Large intestine (tissue), 12 donors: ENCODE measurements around the gene PHF10. TPM values are rescaled to one million over a fixed set of nuclear protein-coding genes. Genes with fewer than 3 reads are reported as not detected.
A peak's percentile ranks its signal among the peaks of the same experiment; 100 is the strongest.
"Not testable (repeated sequence)": the region's sequence is repeated elsewhere in the genome, so short reads cannot be mapped to it uniquely, and the experiment has no call there.

ENCODE experiments used
- DNase-seq, 2 donors: peaks; one replicate each; pipeline versions ENCODE4 v3.0.0 to v3.0.0-alpha.2; 2013
- H3K27ac ChIP-seq: one replicate; pipeline ENCODE4 v1.5.1; 2013; ENCODE audit warnings: low read length
- H3K27me3 ChIP-seq: 2 replicates; pipeline ENCODE4 v1.6.1; 2013; ENCODE audit warnings: low read length; ENCODE audit not compliant: control insufficient read depth, insufficient read depth
- H3K36me3 ChIP-seq: 2 replicates; pipeline ENCODE4 v1.6.1; 2013; ENCODE audit warnings: low read length; ENCODE audit not compliant: control insufficient read depth, insufficient read depth
- H3K4me1 ChIP-seq: one replicate; pipeline ENCODE4 v1.6.1; 2013; ENCODE audit warnings: low read length; ENCODE audit not compliant: control insufficient read depth, insufficient read depth
- H3K4me3 ChIP-seq: one replicate; pipeline ENCODE4 v1.5.1; 2013; ENCODE audit warnings: low read length
- H3K9me3 ChIP-seq: one replicate; pipeline ENCODE4 v1.6.1; 2013; ENCODE audit warnings: mild to moderate bottlenecking, low read depth, low read length, moderate library complexity; ENCODE audit not compliant: control insufficient read depth
- WGBS: methylation state at CpG from one replicate; pipeline ENCODE4 v1.1.5; 2013; ENCODE audit warnings: low lambda C conversion rate; ENCODE audit not compliant: insufficient coverage; 5-methylcytosine and 5-hydroxymethylcytosine counted together
- long read RNA-seq, 11 donors: transcript quantifications; one replicate each; lab custom pipeline, GENCODE V29; 2026
- polyA plus RNA-seq: library from polyadenylated mRNA; unstranded; fragments of 120-200 nt; gene quantifications from one replicate; pipeline ENCODE4 v1.2.1, GENCODE V29; 2013

Gene PHF10
- 85.1 TPM for polyA plus RNA-seq
- long read RNA-seq, donor 1, full-length matches to known transcripts = 9 of 9 reads
- long read RNA-seq, donor 1, partial matches to known transcripts = 0 of 9 reads
- long read RNA-seq, donor 1, other reads (novel, unspliced or antisense) = 0 of 9 reads
- long read RNA-seq, donor 2, full-length matches to known transcripts = 21 of 21 reads
- long read RNA-seq, donor 2, partial matches to known transcripts = 0 of 21 reads
- long read RNA-seq, donor 2, other reads (novel, unspliced or antisense) = 0 of 21 reads
- long read RNA-seq, donor 3, full-length matches to known transcripts = 22 of 27 reads
- long read RNA-seq, donor 3, partial matches to known transcripts = 5 of 27 reads
- long read RNA-seq, donor 3, other reads (novel, unspliced or antisense) = 0 of 27 reads
- long read RNA-seq, donor 4, full-length matches to known transcripts = 2 of 2 reads
- long read RNA-seq, donor 4, partial matches to known transcripts = 0 of 2 reads
- long read RNA-seq, donor 4, other reads (novel, unspliced or antisense) = 0 of 2 reads
- long read RNA-seq, donor 5, full-length matches to known transcripts = 8 of 8 reads
- long read RNA-seq, donor 5, partial matches to known transcripts = 0 of 8 reads
- long read RNA-seq, donor 5, other reads (novel, unspliced or antisense) = 0 of 8 reads
- long read RNA-seq, donor 6, full-length matches to known transcripts = 19 of 25 reads
- long read RNA-seq, donor 6, partial matches to known transcripts = 6 of 25 reads
- long read RNA-seq, donor 6, other reads (novel, unspliced or antisense) = 0 of 25 reads
- long read RNA-seq, donor 7, full-length matches to known transcripts = 4 of 4 reads
- long read RNA-seq, donor 7, partial matches to known transcripts = 0 of 4 reads
- long read RNA-seq, donor 7, other reads (novel, unspliced or antisense) = 0 of 4 reads
- long read RNA-seq, donor 8, full-length matches to known transcripts = 12 of 19 reads
- long read RNA-seq, donor 8, partial matches to known transcripts = 7 of 19 reads
- long read RNA-seq, donor 8, other reads (novel, unspliced or antisense) = 0 of 19 reads
- long read RNA-seq, donor 9, full-length matches to known transcripts = 11 of 11 reads
- long read RNA-seq, donor 9, partial matches to known transcripts = 0 of 11 reads
- long read RNA-seq, donor 9, other reads (novel, unspliced or antisense) = 0 of 11 reads
- long read RNA-seq, donor 10, full-length matches to known transcripts = 19 of 19 reads
- long read RNA-seq, donor 10, partial matches to known transcripts = 0 of 19 reads
- long read RNA-seq, donor 10, other reads (novel, unspliced or antisense) = 0 of 19 reads
- long read RNA-seq, donor 11, full-length matches to known transcripts = 9 of 9 reads
- long read RNA-seq, donor 11, partial matches to known transcripts = 0 of 9 reads
- long read RNA-seq, donor 11, other reads (novel, unspliced or antisense) = 0 of 9 reads

DNA sequence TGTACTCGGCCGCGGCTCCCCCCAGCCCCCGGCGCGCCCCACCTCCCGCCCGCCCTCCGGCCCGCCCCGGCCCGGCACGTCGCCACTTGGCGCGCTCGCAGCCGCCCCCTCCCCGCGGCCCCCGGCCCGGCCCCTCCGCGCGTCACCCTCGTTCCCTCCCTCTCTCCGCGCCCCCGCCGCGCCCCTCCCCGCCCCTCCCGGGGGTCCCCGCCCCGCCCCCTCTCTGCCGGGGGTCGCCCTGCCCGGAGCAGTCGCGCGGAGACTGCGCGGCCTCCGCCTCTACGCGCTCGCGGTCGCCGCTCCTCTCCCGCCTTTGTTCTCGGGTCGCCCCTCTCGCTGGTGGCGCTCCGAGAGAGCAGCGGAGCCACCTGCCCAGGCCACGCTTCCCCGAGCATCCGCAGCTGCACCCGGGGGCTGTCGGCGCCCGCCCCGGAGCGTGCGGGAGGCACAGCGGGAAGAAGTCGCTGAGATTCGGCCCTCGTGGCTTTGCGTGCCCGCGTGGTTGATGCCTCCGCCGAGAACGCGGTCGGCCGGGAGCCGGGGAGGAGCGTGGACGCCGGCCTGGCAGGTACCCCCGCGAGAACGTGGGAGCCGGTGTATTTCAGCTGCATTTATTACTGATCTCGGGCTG is at the start of gene PHF10:
Gene PHF10, minus strand, starts transcription at position 7 of the 631 bp plus-strand sequence. CDS start 569 bp downstream, outside the sequence.
- peak; percentile 23 to 85 for DNase-seq
- Histone ChIP-seq H3K4me1 (peaks cover 6% of the 10 kb centered on the region), H3K9me3 (no peaks in the 10 kb centered on the region), H3K27me3 (no peaks in the 10 kb centered on the region), H3K27ac (peak within 1 kb of the TSS; percentile 90), H3K36me3 (peaks cover 3% of the 10 kb centered on the region), H3K4me3 (peak within 1 kb of the TSS; percentile 80)
- WGBS = no CpG with 5 or more reads among the region's 89 CpGs

DNA sequence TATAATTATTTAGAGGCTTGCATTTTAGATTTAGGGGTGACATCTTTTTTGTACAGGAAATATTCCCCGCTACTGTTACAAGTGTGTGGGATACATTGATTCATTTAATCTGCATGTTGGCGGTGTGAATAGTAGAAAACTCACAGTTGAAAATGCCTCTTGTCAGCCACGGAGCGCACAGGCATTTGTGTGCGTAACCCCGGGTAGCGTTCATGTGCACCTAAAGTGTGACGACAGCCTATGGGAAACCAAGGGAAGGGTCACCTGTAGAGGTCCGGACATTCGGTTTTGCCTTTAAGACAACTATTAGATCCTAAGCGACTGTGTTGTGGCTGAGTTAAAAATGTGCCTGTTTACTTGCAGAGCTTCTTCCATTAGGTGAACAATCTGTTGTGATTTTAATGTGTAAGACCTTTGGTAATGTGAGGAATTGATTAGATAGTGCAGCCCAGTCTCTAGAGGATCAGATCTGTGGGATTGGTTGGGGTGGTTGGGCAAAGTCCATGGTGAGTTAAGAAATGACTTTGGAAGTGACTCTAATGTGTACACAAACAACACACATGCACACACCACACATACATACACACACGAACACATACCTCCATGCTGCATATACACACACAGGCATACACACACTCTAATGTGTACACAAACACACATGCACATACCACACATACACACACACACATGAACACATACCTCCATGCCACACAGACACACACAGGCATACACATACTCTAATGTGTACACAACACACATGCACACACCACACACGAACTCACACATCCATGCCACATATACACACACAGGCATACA is 42.8 kb upstream of the PHF10 start:
- no peaks in the 10 kb centered on the region for H3K9me3 ChIP-seq
- peak in 1 of 2 donors; percentile 27 for DNase-seq
- peaks cover 47% of the 10 kb centered on the region for H3K36me3 ChIP-seq
- no peaks in the 10 kb centered on the region for H3K27me3 ChIP-seq
- WGBS = 60% methylated on average over 1 of the region's 13 CpGs
- no peaks in the 10 kb centered on the region for H3K4me1 ChIP-seq
- H3K27ac ChIP-seq = no peak overlapping the region
- H3K4me3 ChIP-seq = no peak overlapping the region

DNA sequence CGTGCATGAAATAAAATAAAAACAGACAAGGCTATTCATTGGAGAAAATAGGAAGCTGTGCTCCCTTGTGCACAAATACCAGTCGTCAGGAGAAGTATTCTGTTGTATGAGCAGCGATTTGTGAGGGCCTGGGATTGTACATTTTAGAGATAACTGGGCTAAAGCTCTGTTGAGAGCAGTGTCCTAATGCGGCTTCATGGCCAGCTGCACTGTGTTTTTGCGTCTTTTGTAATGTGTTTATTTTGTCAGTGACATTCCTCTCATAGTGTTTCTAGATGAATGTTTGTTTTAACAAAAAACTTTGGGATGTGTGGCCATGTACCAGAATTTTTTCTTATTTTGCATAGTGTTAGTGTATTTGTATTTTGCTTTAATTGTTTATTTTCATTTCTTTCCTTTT is 41.9 kb upstream of the PHF10 start:
- Histone ChIP-seq H3K27me3 (no peaks in the 10 kb centered on the region), H3K9me3 (no peaks in the 10 kb centered on the region), H3K27ac (no peak overlapping the region), H3K4me3 (no peak overlapping the region), H3K36me3 (peaks cover 45% of the 10 kb centered on the region), H3K4me1 (no peaks in the 10 kb centered on the region)
- DNase-seq = no peak
- WGBS = no CpG with 5 or more reads among the region's 5 CpGs

DNA sequence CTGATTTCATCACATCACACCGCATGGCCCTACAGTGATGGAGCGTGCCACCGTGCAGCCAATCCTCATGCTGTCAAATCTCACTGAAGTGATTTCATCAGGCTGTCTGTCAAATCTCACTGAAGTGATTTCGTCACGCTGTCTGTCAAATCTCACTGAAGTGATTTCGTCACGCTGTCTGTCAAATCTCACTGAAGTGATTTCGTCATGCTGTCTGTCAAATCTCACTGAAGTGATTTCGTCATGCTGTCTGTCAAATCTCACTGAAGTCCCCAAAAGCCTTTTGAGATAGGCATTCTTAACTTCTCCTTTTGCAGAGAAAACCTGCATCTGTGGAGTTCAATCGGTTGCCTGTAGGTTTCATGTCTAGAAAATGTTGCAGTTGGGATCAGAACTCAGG is 41.5 kb upstream of the PHF10 start:
- not testable (repeated sequence) for H3K4me1 ChIP-seq, H3K4me3 ChIP-seq, H3K27ac ChIP-seq, H3K27me3 ChIP-seq, DNase-seq, H3K9me3 ChIP-seq
- H3K36me3 ChIP-seq = peaks cover 49% of the 10 kb centered on the region
- no CpG with 5 or more reads among the region's 10 CpGs for WGBS

DNA sequence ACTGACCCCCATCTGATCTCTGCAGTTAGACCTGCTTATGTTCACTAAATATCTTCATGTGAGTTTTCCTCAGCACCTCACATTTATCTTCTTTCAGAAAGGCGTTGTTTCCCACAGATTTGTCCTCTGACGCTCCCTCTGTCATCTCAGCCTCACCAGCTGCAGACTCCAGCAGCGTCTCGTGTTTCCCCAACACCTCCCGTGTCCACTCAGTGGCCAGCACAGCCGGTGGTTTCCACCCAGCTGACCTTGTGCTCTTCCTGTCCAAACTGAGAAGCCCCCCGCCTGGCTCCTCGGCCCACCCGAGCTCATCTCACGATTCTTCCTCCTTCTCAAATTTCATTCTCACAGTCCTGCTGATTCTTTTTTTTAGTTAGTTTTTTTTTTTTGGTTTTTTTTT is 39.6 kb upstream of the PHF10 start:
- no peak for DNase-seq
- 76% methylated on average over 3 of the region's 10 CpGs for WGBS
- no peaks in the 10 kb centered on the region for H3K4me1 ChIP-seq
- no peaks in the 10 kb centered on the region for H3K27me3 ChIP-seq
- H3K36me3 ChIP-seq = peaks cover 60% of the 10 kb centered on the region
- no peak overlapping the region for H3K27ac ChIP-seq
- no peaks in the 10 kb centered on the region for H3K9me3 ChIP-seq
- no peak overlapping the region for H3K4me3 ChIP-seq

DNA sequence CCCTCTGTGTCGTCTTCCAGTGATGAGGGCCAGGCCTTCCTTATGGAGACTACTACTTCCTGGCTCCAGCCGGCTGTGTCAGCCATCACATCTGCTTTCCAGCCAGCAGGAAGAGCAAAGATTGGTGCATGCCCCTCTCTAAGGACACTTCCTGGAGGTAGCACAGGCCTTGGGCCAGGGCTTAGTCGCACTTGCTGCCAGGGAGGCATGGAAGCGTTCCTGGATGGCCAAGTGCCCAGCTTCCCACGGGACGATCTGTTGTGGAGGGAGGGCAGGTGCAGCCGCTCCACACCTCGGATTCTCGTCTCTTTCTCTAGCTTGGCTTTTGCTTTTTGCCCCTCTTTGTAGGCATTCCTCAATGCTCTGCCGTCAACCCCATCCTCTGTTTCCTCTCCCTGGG is 39.0 kb upstream of the PHF10 start:
- Histone ChIP-seq H3K27ac (no peak overlapping the region), H3K27me3 (no peaks in the 10 kb centered on the region), H3K9me3 (no peaks in the 10 kb centered on the region), H3K4me3 (no peak overlapping the region), H3K36me3 (peaks cover 60% of the 10 kb centered on the region), H3K4me1 (no peaks in the 10 kb centered on the region)
- 100% methylated on average over 2 of the region's 10 CpGs for WGBS
- no peak for DNase-seq

DNA sequence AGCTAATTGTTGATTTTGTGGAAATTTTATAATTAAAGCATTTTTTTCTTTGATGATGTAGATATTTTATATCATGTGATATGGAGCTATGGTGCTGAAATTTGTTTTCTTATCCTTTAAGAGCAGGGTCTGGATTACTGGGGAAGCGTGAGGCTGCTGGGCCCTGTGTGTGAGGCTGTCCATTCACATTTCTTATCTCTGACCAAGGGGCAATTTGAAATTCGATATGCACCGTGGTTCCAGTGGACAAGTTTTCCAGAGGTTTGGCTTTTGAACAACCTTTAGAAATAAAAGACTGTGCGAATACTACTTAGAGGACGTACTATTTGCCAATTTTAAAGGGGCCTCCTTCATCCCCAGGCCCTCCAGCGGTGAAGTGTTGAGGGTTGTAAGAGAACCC is 30.9 kb upstream of the PHF10 start:
- WGBS = no CpG with 5 or more reads among the region's 6 CpGs
- Histone ChIP-seq H3K4me3 (no peak overlapping the region), H3K4me1 (peaks cover 3% of the 10 kb centered on the region), H3K9me3 (no peaks in the 10 kb centered on the region), H3K36me3 (peaks cover 28% of the 10 kb centered on the region), H3K27me3 (no peaks in the 10 kb centered on the region), H3K27ac (no peak overlapping the region)
- no peak for DNase-seq

DNA sequence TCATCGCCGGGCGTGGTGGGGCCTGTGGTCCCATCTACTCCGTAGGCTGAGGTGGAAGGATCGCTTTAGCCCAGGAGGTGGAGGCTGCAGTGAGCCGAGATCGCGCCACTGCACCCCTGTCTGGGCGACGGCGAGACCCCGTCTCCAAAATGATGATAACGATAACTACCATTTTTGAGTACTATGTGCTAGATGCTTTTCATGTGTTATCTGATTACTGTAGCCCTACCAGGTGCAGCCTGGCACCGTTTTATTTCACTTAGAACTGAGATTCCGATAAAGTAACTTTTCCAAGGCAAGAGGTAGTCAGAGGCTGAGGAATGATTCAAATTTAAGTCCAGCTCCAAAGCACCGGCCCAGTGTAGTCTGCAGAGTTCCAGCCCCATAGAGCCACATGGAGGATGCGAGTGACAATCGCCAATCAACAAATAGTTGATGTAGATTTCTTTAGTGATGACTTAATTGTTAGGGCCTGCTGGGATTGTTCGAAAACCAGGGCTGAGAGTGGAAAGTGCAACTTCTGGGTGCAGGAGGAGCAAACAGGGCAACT is 27.8 kb upstream of the PHF10 start:
- H3K4me3 ChIP-seq = peak overlapping the region; percentile 85
- no peaks in the 10 kb centered on the region for H3K9me3 ChIP-seq
- 0% methylated on average over 1 of the region's 19 CpGs for WGBS
- no peaks in the 10 kb centered on the region for H3K27me3 ChIP-seq
- peaks cover 8% of the 10 kb centered on the region for H3K36me3 ChIP-seq
- DNase-seq = peak in 1 of 2 donors; percentile 9
- peaks cover 4% of the 10 kb centered on the region for H3K4me1 ChIP-seq
- peak overlapping the region; percentile 98 for H3K27ac ChIP-seq
